Measurements from ENCODE around the gene TPH2.

Gene TPH2

DNA sequence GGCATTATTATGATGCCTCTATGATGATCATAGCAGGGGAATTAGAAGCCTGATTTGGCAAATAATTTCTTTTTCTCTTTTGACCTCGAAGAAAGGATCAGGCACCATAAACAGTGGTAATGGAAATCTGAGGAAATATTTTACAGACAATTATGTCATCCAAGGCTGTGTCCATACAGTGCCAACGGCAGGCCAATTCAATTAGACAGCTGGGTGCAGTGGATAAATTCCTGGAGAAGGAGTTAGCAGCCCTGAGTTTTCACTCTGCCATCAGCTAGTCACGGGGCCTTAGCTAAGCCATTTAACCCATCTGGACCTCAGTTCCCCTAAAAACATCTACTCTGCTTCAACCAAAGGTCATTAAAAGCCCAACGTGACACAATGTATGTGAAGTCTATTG lies 4.1 kb downstream of the TPH2 start:
- TF ChIP-seq, protein P1, sequence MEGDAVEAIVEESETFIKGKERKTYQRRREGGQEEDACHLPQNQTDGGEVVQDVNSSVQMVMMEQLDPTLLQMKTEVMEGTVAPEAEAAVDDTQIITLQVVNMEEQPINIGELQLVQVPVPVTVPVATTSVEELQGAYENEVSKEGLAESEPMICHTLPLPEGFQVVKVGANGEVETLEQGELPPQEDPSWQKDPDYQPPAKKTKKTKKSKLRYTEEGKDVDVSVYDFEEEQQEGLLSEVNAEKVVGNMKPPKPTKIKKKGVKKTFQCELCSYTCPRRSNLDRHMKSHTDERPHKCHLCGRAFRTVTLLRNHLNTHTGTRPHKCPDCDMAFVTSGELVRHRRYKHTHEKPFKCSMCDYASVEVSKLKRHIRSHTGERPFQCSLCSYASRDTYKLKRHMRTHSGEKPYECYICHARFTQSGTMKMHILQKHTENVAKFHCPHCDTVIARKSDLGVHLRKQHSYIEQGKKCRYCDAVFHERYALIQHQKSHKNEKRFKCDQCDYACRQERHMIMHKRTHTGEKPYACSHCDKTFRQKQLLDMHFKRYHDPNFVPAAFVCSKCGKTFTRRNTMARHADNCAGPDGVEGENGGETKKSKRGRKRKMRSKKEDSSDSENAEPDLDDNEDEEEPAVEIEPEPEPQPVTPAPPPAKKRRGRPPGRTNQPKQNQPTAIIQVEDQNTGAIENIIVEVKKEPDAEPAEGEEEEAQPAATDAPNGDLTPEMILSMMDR (IDR thresholded peaks at IDR 0.05; ENCODE audit: borderline replicate concordance, extremely low read depth, low read length, poor library complexity, severe bottlenecking) = no peak
- TF ChIP-seq EZH2 (IDR thresholded peaks at IDR 0.05; ENCODE audit: borderline replicate concordance, low read depth, low read length, severe bottlenecking) = no peak
- H4K20me1 ChIP-seq (ENCODE audit: insufficient read depth, low read length) = no peaks in the 10 kb centered on the region
- no peak overlapping the region for H2AFZ ChIP-seq (ENCODE audit: low read depth, low read length)
- no peaks in the 10 kb centered on the region for H3K9me3 ChIP-seq (ENCODE audit: insufficient read depth, low read length, severe bottlenecking)
- DNase-seq = no peak
- H3K27ac ChIP-seq (ENCODE audit: low read length) = no peak overlapping the region
- peaks cover 3% of the 10 kb centered on the region for H3K27me3 ChIP-seq (ENCODE audit: insufficient read depth, low read length, poor library complexity)
- H3K4me2 ChIP-seq (ENCODE audit: insufficient read depth, low read length) = no peak overlapping the region
- H3K36me3 ChIP-seq (ENCODE audit: insufficient read depth, low read length) = no peaks in the 10 kb centered on the region
- H3K9ac ChIP-seq (ENCODE audit: low read depth, low read length) = no peak overlapping the region
- no peaks in the 10 kb centered on the region for H3K4me1 ChIP-seq (ENCODE audit: insufficient read depth, low read length)
- no peak overlapping the region for H3K4me3 ChIP-seq (ENCODE audit: low read depth in 1 of 2, low read length in 2 of 2)
- no peaks in the 10 kb centered on the region for H3K79me2 ChIP-seq (ENCODE audit: insufficient read depth, low read length)
- no peak for ATAC-seq (ENCODE audit: insufficient read depth, low read depth)

DNA sequence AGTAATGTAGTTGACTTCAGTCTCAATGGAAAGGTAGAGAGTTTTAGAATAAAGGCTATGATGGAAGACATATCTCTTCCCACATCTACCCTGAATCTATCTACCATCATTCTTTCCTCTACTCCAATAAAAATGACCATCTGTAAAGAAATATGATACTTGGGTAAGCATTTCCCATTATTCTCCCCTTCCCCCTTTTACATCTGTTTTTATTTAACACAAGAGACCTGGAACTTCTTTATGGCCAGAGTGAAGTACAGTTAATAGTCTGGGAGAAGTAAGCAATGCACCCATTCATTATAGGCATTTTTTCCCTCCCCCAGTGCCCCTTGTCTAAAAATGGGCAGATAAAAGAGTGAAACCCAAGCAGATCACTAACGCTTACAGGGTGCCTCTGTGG lies 6.5 kb downstream of the TPH2 start:
- H4K20me1 ChIP-seq (ENCODE audit: insufficient read depth, low read length) = no peaks in the 10 kb centered on the region
- no peak for ATAC-seq (ENCODE audit: insufficient read depth, low read depth)
- H3K9ac ChIP-seq (ENCODE audit: low read depth, low read length) = no peak overlapping the region
- H3K27me3 ChIP-seq (ENCODE audit: insufficient read depth, low read length, poor library complexity) = peaks cover 3% of the 10 kb centered on the region
- no peak overlapping the region for H2AFZ ChIP-seq (ENCODE audit: low read depth, low read length)
- H3K79me2 ChIP-seq (ENCODE audit: insufficient read depth, low read length) = no peaks in the 10 kb centered on the region
- no peak for TF ChIP-seq EZH2 (IDR thresholded peaks at IDR 0.05; ENCODE audit: borderline replicate concordance, low read depth, low read length, severe bottlenecking)
- TF ChIP-seq, protein P1 (IDR thresholded peaks at IDR 0.05; ENCODE audit: borderline replicate concordance, extremely low read depth, low read length, poor library complexity, severe bottlenecking) = no peak
- H3K4me1 ChIP-seq (ENCODE audit: insufficient read depth, low read length) = no peaks in the 10 kb centered on the region
- H3K9me3 ChIP-seq (ENCODE audit: insufficient read depth, low read length, severe bottlenecking) = no peaks in the 10 kb centered on the region
- no peak overlapping the region for H3K27ac ChIP-seq (ENCODE audit: low read length)
- no peaks in the 10 kb centered on the region for H3K36me3 ChIP-seq (ENCODE audit: insufficient read depth, low read length)
- no peak for DNase-seq
- no peak overlapping the region for H3K4me2 ChIP-seq (ENCODE audit: insufficient read depth, low read length)
- H3K4me3 ChIP-seq (ENCODE audit: low read depth in 1 of 2, low read length in 2 of 2) = no peak overlapping the region

DNA sequence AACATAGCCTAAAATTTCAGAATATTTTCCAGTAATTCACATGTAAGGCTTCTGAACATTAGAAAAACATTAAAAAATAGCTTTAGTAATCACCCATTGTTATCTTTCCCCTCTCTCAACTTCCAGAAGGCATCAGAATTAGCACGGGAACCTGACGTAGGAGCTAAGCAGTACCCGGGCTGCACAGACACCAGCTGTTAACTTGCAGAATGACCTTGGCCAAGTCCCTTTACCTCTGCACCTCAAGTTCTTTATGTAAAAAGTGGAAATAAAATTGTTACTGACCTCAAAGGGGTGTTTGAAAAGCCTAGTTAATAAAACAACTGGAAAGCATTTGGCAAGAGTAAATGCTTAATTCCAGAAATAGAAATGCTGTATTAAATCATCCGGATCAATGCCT lies 7.2 kb downstream of the TPH2 start:
- Histone ChIP-seq H3K27me3 (ENCODE audit: insufficient read depth, low read length, poor library complexity) (peaks cover 3% of the 10 kb centered on the region), H4K20me1 (ENCODE audit: insufficient read depth, low read length) (no peaks in the 10 kb centered on the region), H3K9me3 (ENCODE audit: insufficient read depth, low read length, severe bottlenecking) (no peaks in the 10 kb centered on the region), H3K36me3 (ENCODE audit: insufficient read depth, low read length) (no peaks in the 10 kb centered on the region), H3K27ac (ENCODE audit: low read length) (no peak overlapping the region), H3K4me3 (ENCODE audit: low read depth in 1 of 2, low read length in 2 of 2) (no peak overlapping the region), H3K4me1 (ENCODE audit: insufficient read depth, low read length) (no peaks in the 10 kb centered on the region), H3K9ac (ENCODE audit: low read depth, low read length) (no peak overlapping the region), H3K79me2 (ENCODE audit: insufficient read depth, low read length) (no peaks in the 10 kb centered on the region), H2AFZ (ENCODE audit: low read depth, low read length) (no peak overlapping the region), H3K4me2 (ENCODE audit: insufficient read depth, low read length) (no peak overlapping the region)
- DNase-seq = no peak
- ATAC-seq (ENCODE audit: insufficient read depth, low read depth) = no peak
- TF ChIP-seq, protein P1 (IDR thresholded peaks at IDR 0.05; ENCODE audit: borderline replicate concordance, extremely low read depth, low read length, poor library complexity, severe bottlenecking) = no peak
- no peak for TF ChIP-seq EZH2 (IDR thresholded peaks at IDR 0.05; ENCODE audit: borderline replicate concordance, low read depth, low read length, severe bottlenecking)

DNA sequence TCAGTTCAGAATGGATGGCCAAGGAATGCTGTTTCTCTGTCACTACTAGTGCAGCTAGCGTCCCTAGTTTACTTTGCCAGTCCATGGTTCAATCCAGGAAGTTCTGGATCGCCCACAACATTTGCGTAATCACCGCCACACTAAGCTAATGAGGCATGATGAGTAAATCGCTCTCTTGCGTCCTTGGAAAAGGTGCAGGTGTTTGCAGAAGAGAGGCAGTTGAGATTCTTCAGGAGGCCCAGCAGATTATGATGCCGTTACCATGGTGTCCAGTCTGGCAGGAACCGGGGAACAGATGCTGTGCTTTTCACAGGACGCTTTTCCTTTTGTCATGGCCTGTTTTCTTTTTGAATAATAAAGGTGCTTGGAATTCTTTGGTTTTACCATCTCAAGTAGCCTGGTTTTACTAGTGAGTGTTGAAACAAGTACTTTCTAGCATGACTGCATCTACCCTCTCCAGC lies 9.0 kb downstream of the TPH2 start:
- Histone ChIP-seq H3K9ac (ENCODE audit: low read depth, low read length) (no peak overlapping the region), H3K36me3 (ENCODE audit: insufficient read depth, low read length) (no peaks in the 10 kb centered on the region), H3K4me1 (ENCODE audit: insufficient read depth, low read length) (no peaks in the 10 kb centered on the region), H3K27ac (ENCODE audit: low read length) (no peak overlapping the region), H3K27me3 (ENCODE audit: insufficient read depth, low read length, poor library complexity) (peaks cover 3% of the 10 kb centered on the region), H3K79me2 (ENCODE audit: insufficient read depth, low read length) (no peaks in the 10 kb centered on the region), H4K20me1 (ENCODE audit: insufficient read depth, low read length) (no peaks in the 10 kb centered on the region), H3K4me3 (ENCODE audit: low read depth in 1 of 2, low read length in 2 of 2) (no peak overlapping the region), H3K4me2 (ENCODE audit: insufficient read depth, low read length) (no peak overlapping the region), H2AFZ (ENCODE audit: low read depth, low read length) (no peak overlapping the region), H3K9me3 (ENCODE audit: insufficient read depth, low read length, severe bottlenecking) (no peaks in the 10 kb centered on the region)
- no peak for DNase-seq
- TF ChIP-seq, protein P1 (IDR thresholded peaks at IDR 0.05; ENCODE audit: borderline replicate concordance, extremely low read depth, low read length, poor library complexity, severe bottlenecking) = no peak
- TF ChIP-seq EZH2 (IDR thresholded peaks at IDR 0.05; ENCODE audit: borderline replicate concordance, low read depth, low read length, severe bottlenecking) = no peak
- no peak for ATAC-seq (ENCODE audit: insufficient read depth, low read depth)

Measured in DND-41 (cell line).